HepG2 (cell line): ENCODE data around the gene TUT1. TPM values are rescaled to one million over a fixed set of nuclear protein-coding genes. Genes with fewer than 3 reads are reported as not detected.

Experiments used
- ATAC-seq: fragments of 200-7000 bp; cut with Tn5 transposase; 3 replicates; pipeline ENCODE4 v1.9.1; 2020; ENCODE audit warnings: mild to moderate bottlenecking, moderate library complexity
- BruUV-seq: library from RNA; stranded (reverse); fragments of 400-500 nt; replicated peaks from 2 replicates; lab custom pipeline; 2021; lab: Mats Ljungman, UMichigan
- CTCF ChIA-PET: fragments of 300-600 bp; formaldehyde crosslinking; extraction: SDS; loops from one replicate; lab custom pipeline; 2021; ENCODE audit warnings: low total read pairs, inconsistent platforms, low intra/inter-chr PET ratio; lab: Yijun Ruan, JAX
- POLR2A ChIA-PET: fragments of 350-600 bp; sonication (Branson Sonifier 250); formaldehyde crosslinking; loops from one replicate; lab custom pipeline; 2020; ENCODE audit warnings: antibody characterized with exemption, inconsistent platforms; lab: Yijun Ruan, JAX
- DNase-seq: peaks from one replicate; pipeline ENCODE4 v3.0.0-alpha.2; 2015; ENCODE audit warnings: low spot score
- FAIRE-seq: peaks from 3 replicates; lab custom pipeline; 2011; peaks lifted over from hg19 to GRCh38; lab: Jason Lieb, UNC
- H2AFZ ChIP-seq: one replicate; pipeline ENCODE4 v1.6.1; 2011; ENCODE audit warnings: low read length, inconsistent platforms
- H3K27ac ChIP-seq: fragments of 300-600 bp; 3 replicates; pipeline ENCODE4 v1.8.0; 2011; ENCODE audit warnings: mixed run types, mild to moderate bottlenecking, mixed read lengths, low read length, inconsistent platforms; ENCODE audit not compliant: insufficient read depth; ENCODE audit errors: extremely low read length
- H3K27me3 ChIP-seq, 2 experiments: fragments of 200-600 bp in 1 of 2; 2 replicates in 1 of 2; 3 replicates in 1 of 2; pipeline versions ENCODE4 v1.6.0 to v1.8.0; 2011; ENCODE audit warnings: low read length in 2 of 2, mild to moderate bottlenecking in 2 of 2, moderate library complexity in 2 of 2, inconsistent platforms in 1 of 2; ENCODE audit not compliant: insufficient read depth in 2 of 2, control insufficient read depth in 1 of 2
- H3K36me3 ChIP-seq, 2 experiments: fragments of 200-600 bp in 1 of 2; replicated peaks in 1 of 2; 2 replicates in 1 of 2; 3 replicates in 1 of 2; pipeline versions ENCODE4 v1.5.1 to v1.8.0; 2011; ENCODE audit warnings: low read length in 2 of 2, inconsistent platforms in 1 of 2; ENCODE audit not compliant: insufficient read depth in 2 of 2, control insufficient read depth in 1 of 2
- H3K4me1 ChIP-seq: 2 replicates; pipeline ENCODE4 v1.5.1; 2012; ENCODE audit warnings: low read length, inconsistent platforms; ENCODE audit not compliant: insufficient read depth
- H3K4me2 ChIP-seq: 2 replicates; pipeline ENCODE4 v1.6.0; 2011; ENCODE audit warnings: low read depth, low read length, inconsistent platforms
- H3K4me3 ChIP-seq, 3 experiments: fragments of 200-600 bp in 1 of 3; sonication (generic), shearing (Covaris generic) in 1 of 3; replicated peaks in 1 of 3; 2 replicates each; pipeline ENCODE4 v1.5.1; 2011 to 2016; ENCODE audit warnings: low read length in 3 of 3, inconsistent platforms in 2 of 3, low read depth in 2 of 3, mild to moderate bottlenecking in 2 of 3, control low read depth in 1 of 3, mixed read lengths in 1 of 3; ENCODE audit not compliant: insufficient read depth in 1 of 3
- H3K79me2 ChIP-seq: one replicate; pipeline ENCODE4 v1.6.1; 2011; ENCODE audit warnings: low read length, inconsistent platforms; ENCODE audit not compliant: insufficient read depth
- H3K9ac ChIP-seq: 2 replicates; pipeline ENCODE4 v1.6.0; 2011; ENCODE audit warnings: mild to moderate bottlenecking, low read depth, low read length, inconsistent platforms; ENCODE audit not compliant: insufficient read depth
- H3K9me3 ChIP-seq: 2 replicates; pipeline ENCODE4 v1.5.1; 2012; ENCODE audit warnings: mild to moderate bottlenecking, low read length
- H4K20me1 ChIP-seq: 2 replicates; pipeline ENCODE4 v1.6.0; 2011; ENCODE audit warnings: inconsistent platforms, mild to moderate bottlenecking, low read length, moderate library complexity; ENCODE audit not compliant: insufficient read depth
- AHR ChIP-seq: IDR thresholded peaks from 2 replicates; pipeline ENCODE4 v1.6.1; 2018; ENCODE audit warnings: missing genetic modification reagents, missing compliant biosample characterization
- ATAD3A ChIP-seq: sonication (generic); formaldehyde crosslinking; IDR thresholded peaks from 2 replicates; pipeline ENCODE4 v1.4.0; 2020; ENCODE audit warnings: missing genetic modification reagents
- DRAP1 ChIP-seq: IDR thresholded peaks from 2 replicates; pipeline ENCODE4 v1.6.1; 2016; ENCODE audit warnings: missing genetic modification reagents, missing compliant biosample characterization
- GLMP ChIP-seq: sonication (generic); formaldehyde crosslinking; IDR thresholded peaks from 2 replicates; pipeline ENCODE4 v1.9.0; 2021; ENCODE audit warnings: missing genetic modification reagents, mild to moderate bottlenecking, borderline replicate concordance
- IKZF1 ChIP-seq: fragments of 450-650 bp; IDR thresholded peaks from 2 replicates; pipeline ENCODE4 v1.7.1; 2016
- IKZF4 ChIP-seq: sonication (generic); formaldehyde crosslinking; IDR thresholded peaks from 2 replicates; pipeline ENCODE4 v1.5.1; 2020; ENCODE audit warnings: borderline replicate concordance, mild to moderate bottlenecking, low read depth, missing genetic modification reagents; ENCODE audit errors: not compliant biosample characterization
- ISL2 ChIP-seq: sonication (generic); formaldehyde crosslinking; IDR thresholded peaks from 2 replicates; pipeline ENCODE4 v1.5.0; 2020; ENCODE audit warnings: missing genetic modification reagents
- NBN ChIP-seq: fragments of 450-650 bp; conservative IDR thresholded peaks from 2 replicates; pipeline ENCODE4 v1.6.1; 2017
- PLRG1 ChIP-seq: fragments of 450-650 bp; conservative IDR thresholded peaks from 2 replicates; pipeline ENCODE4 v1.6.1; 2016
- ZFP36 ChIP-seq: fragments of 150-350 bp; IDR thresholded peaks from 2 replicates; pipeline ENCODE4 v1.6.1; 2018; ENCODE audit warnings: borderline replicate concordance, low read length, low read depth; ENCODE audit not compliant: partially characterized antibody
- ZNF20 ChIP-seq: sonication (generic); formaldehyde crosslinking; IDR thresholded peaks from 2 replicates; pipeline ENCODE4 v1.4.0; 2020; ENCODE audit warnings: mild to moderate bottlenecking, moderate library complexity, missing genetic modification reagents
- ZNF207 ChIP-seq: fragments of 450-650 bp; IDR thresholded peaks from 2 replicates; pipeline ENCODE4 v1.6.1; 2016; ENCODE audit warnings: antibody characterized with exemption, borderline replicate concordance
- ZNF251 ChIP-seq: sonication (generic); formaldehyde crosslinking; IDR thresholded peaks from 2 replicates; pipeline ENCODE4 v1.9.0; 2021; ENCODE audit warnings: mild to moderate bottlenecking, missing genetic modification reagents
- ZNF263 ChIP-seq: sonication (generic); formaldehyde crosslinking; IDR thresholded peaks from 2 replicates; pipeline ENCODE4 v1.4.0; 2020; ENCODE audit warnings: missing genetic modification reagents
- ZNF550 ChIP-seq: sonication (generic); formaldehyde crosslinking; IDR thresholded peaks from 2 replicates; pipeline ENCODE4 v1.4.0; 2020; ENCODE audit warnings: mild to moderate bottlenecking, missing genetic modification reagents, borderline replicate concordance
- WGBS: methylation state at CpG from one replicate; pipeline ENCODE4 v1.1.6; 2017; ENCODE audit warnings: low lambda C conversion rate; 5-methylcytosine and 5-hydroxymethylcytosine counted together
- in situ Hi-C: cut with HindIII; loops from 2 replicates; pipeline ENCODE4 v1.10.0; 2017; ENCODE audit warnings: low pct_unique_long_range_greater_than_20kb; ENCODE audit not compliant: extremely low pct_ligation_motif_present
- intact Hi-C: fragments of 100-400 bp; cut with micrococcal nuclease; formaldehyde crosslinking; loops from one replicate; pipeline ENCODE4 v1.10.0; 2022; ENCODE audit not compliant: unreplicated experiment
- polyA plus RNA-seq, 8 experiments: library from polyadenylated mRNA; depleted of rRNA in 3 of 8; stranded (reverse) in 7 of 8; unstranded in 1 of 8; fragments of >200 nt; fragmentation: Illumina TruSeq in 4 of 8; extraction: Trizol in 4 of 8; gene quantifications; 2 replicates each; pipeline versions ENCODE4 v1.2.1 to v1.2.3, GENCODE V29; 2011 to 2016; ENCODE audit warnings: low read depth in 4 of 8, missing spikeins in 1 of 8, mixed read lengths in 1 of 8; ENCODE audit not compliant: insufficient read depth in 1 of 8
- total RNA-seq, 5 experiments: library from RNA; depleted of rRNA; stranded (reverse); fragments of >200 nt; fragmentation: Illumina TruSeq; extraction: Trizol; gene quantifications; 2 replicates each; pipeline ENCODE4 v1.2.3, GENCODE V29; 2016; ENCODE audit warnings: low read depth in 1 of 5
- TF ChIP-seq, protein P1 (sequence below): sonication (generic); formaldehyde crosslinking; IDR thresholded peaks from 2 replicates; pipeline ENCODE4 v1.4.0; 2020; ENCODE audit warnings: low read depth, mild to moderate bottlenecking, missing genetic modification reagents
- TF ChIP-seq, protein P2 (sequence below): IDR thresholded peaks from 2 replicates; pipeline ENCODE4 v1.6.1; 2016; ENCODE audit warnings: missing biosample characterization, missing genetic modification reagents, low read depth
- TF ChIP-seq, protein P3 (sequence below): sonication (generic); formaldehyde crosslinking; IDR thresholded peaks from 2 replicates; pipeline ENCODE4 v1.4.0; 2020; ENCODE audit warnings: missing genetic modification reagents

The TUT1 gene
- total and polyA plus RNA-seq, 2 of the 13 experiments (the other 11 are each of a cell fraction or from before 2014, with no cell fraction given): 9.7 to 14.3 TPM

GRCh38 chr11:62544581-62545436 lies 46.5 kb downstream of the TUT1 start:
- peak overlapping the region; percentile 96 for H3K9ac ChIP-seq
- FAIRE-seq: no peak
- TF ChIP-seq ZNF207 (no peak), ZNF263 (CRISPR knock-in tag) (peak; percentile 75; the same call in 1 of the 2 replicates), GLMP (CRISPR knock-in tag) (no peak), NBN (no peak), ZNF550 (CRISPR knock-in tag) (no peak), ZNF251 (CRISPR knock-in tag) (no peak), DRAP1 (CRISPR knock-in tag) (no peak), ISL2 (CRISPR knock-in tag) (0 out of 2 replicates have a peak, but pooled peaks have one; percentile 14), AHR (CRISPR knock-in tag) (no peak; the same call in 1 of the 2 replicates), IKZF1 (no peak), ZFP36 (no peak), ATAD3A (no peak), PLRG1 (no peak), ZNF20 (CRISPR knock-in tag) (no peak), IKZF4 (CRISPR knock-in tag) (peak; percentile 80)
- TF ChIP-seq, protein P1, sequence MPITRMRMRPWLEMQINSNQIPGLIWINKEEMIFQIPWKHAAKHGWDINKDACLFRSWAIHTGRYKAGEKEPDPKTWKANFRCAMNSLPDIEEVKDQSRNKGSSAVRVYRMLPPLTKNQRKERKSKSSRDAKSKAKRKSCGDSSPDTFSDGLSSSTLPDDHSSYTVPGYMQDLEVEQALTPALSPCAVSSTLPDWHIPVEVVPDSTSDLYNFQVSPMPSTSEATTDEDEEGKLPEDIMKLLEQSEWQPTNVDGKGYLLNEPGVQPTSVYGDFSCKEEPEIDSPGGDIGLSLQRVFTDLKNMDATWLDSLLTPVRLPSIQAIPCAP (CRISPR knock-in tag): no peak
- TF ChIP-seq, protein P2, sequence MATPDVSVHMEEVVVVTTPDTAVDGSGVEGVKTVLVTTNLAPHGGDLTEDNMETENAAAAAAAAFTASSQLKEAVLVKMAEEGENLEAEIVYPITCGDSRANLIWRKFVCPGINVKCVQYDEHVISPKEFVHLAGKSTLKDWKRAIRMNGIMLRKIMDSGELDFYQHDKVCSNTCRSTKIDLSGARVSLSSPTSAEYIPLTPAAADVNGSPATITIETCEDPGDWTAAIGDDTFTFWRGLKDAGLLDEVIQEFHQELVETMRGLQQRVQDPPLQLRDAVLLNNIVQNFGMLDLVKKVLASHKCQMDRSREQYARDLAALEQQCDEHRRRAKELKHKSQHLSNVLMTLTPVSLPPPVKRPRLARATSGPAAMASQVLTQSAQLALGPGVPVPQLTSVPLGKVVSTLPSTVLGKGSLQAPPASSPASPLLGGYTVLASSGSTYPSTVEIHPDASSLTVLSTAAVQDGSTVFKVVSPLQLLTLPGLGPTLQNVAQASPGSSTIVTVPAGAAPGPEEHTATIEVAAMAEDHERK (CRISPR knock-in tag): no peak
- TF ChIP-seq, protein P3, sequence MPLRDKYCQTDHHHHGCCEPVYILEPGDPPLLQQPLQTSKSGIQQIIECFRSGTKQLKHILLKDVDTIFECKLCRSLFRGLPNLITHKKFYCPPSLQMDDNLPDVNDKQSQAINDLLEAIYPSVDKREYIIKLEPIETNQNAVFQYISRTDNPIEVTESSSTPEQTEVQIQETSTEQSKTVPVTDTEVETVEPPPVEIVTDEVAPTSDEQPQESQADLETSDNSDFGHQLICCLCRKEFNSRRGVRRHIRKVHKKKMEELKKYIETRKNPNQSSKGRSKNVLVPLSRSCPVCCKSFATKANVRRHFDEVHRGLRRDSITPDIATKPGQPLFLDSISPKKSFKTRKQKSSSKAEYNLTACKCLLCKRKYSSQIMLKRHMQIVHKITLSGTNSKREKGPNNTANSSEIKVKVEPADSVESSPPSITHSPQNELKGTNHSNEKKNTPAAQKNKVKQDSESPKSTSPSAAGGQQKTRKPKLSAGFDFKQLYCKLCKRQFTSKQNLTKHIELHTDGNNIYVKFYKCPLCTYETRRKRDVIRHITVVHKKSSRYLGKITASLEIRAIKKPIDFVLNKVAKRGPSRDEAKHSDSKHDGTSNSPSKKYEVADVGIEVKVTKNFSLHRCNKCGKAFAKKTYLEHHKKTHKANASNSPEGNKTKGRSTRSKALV: no peak; the same call in 1 of the 2 replicates

More at GRCh38 chr11:62544581-62545436, 46.5 kb downstream of the TUT1 start:
- Histone ChIP-seq H3K27ac (peak overlapping the region; percentile 96), H3K27me3 (no peaks in the 10 kb centered on the region), H3K4me1 (peaks cover 68% of the 10 kb centered on the region), H3K4me3 (peak overlapping the region; percentile 79 to 93 (median 79)), H3K9me3 (no peaks in the 10 kb centered on the region), H2AFZ (no peak overlapping the region), H3K36me3 (peaks cover 2 to 4% of the 10 kb centered on the region in 2 experiments; a peak in 3 of 5 replicates), H4K20me1 (peaks cover 56% of the 10 kb centered on the region), H3K4me2 (peak overlapping the region; percentile 84), H3K79me2 (peaks cover 67% of the 10 kb centered on the region)
- no TSS peak for BruUV-seq
- intact Hi-C loops: loop anchor here (1.0 to 10.0 kb wide), 3 partner anchors 30 to 150 kb away; no protein-coding TSS in a partner anchor
- 41% methylated on average over 3 of the region's 32 CpGs for WGBS
- POLR2A ChIA-PET: interaction anchor here (1.0 to 4.8 kb wide), 9 partner anchors 10 to 146 kb away, joined by 3 to 45 read pairs (median 6); partner anchors contain the start of genes C11orf98, CSKMT, EEF1G and LBHD1
- no peak for DNase-seq
- peak; percentile 3 for ATAC-seq
- CTCF ChIA-PET: no interaction called here
- in situ Hi-C loops: loop anchor here (5.0 kb wide), 1 partner anchor 38 kb away; no protein-coding TSS in a partner anchor
